Esophagus muscularis mucosa (tissue), 4 donors: Measurements from ENCODE around the gene DLL1. TPM values are rescaled to one million over a fixed set of nuclear protein-coding genes. Genes with fewer than 3 reads are reported as not detected.
A peak's percentile ranks its signal among the peaks of the same experiment; 100 is the strongest.
"Not testable (repeated sequence)": the region's sequence is repeated elsewhere in the genome, so short reads cannot be mapped to it uniquely, and the experiment has no call there.

Source experiments
- DNase-seq: peaks from one replicate; pipeline ENCODE4 v3.0.0-alpha.2; 2017; ENCODE audit errors: extremely low spot score
- H3K27ac ChIP-seq, 4 donors: fragments of 200-600 bp; sonication (generic); replicated peaks in 1 of 4; 1 replicate in 3 of 4; 2 replicates in 1 of 4; pipeline ENCODE4 v1.5.1; 2016 to 2019; ENCODE audit warnings: mild to moderate bottlenecking in 1 of 4
- H3K27me3 ChIP-seq, 4 donors: fragments of 200-600 bp; sonication (generic); one replicate each; pipeline versions ENCODE4 v1.5.1 to v1.6.0; 2016 to 2019
- H3K36me3 ChIP-seq, 4 donors: fragments of 200-600 bp; sonication (generic); one replicate each; pipeline ENCODE4 v1.5.1; 2016 to 2019
- H3K4me1 ChIP-seq, 4 donors: fragments of 200-600 bp; sonication (generic); one replicate each; pipeline ENCODE4 v1.5.1; 2016 to 2019
- H3K4me3 ChIP-seq, 4 donors: fragments of 200-600 bp; sonication (generic); 1 replicate in 2 of 4; 2 replicates in 2 of 4; pipeline ENCODE4 v1.5.1; 2016 to 2019; ENCODE audit warnings: mild to moderate bottlenecking in 4 of 4, moderate library complexity in 1 of 4
- H3K9me3 ChIP-seq, 4 donors: fragments of 200-600 bp; sonication (generic); 1 replicate in 3 of 4; 2 replicates in 1 of 4; pipeline ENCODE4 v1.5.1; 2016 to 2019
- CTCF ChIP-seq, 3 experiments: fragments of 200-600 bp in 2 of 3; fragments of 450-650 bp in 1 of 3; sonication (generic) in 2 of 3; IDR thresholded peaks; one replicate each; pipeline ENCODE4 v1.5.1; 2017 to 2019; ENCODE audit warnings: antibody characterized with exemption in 3 of 3, mild to moderate bottlenecking in 2 of 3, moderate library complexity in 1 of 3
- EP300 ChIP-seq: sonication (generic); formaldehyde crosslinking; IDR thresholded peaks from one replicate; pipeline ENCODE4 v1.6.1; 2017; ENCODE audit warnings: antibody characterized with exemption
- POLR2A ChIP-seq: fragments of 450-650 bp; IDR thresholded peaks from one replicate; pipeline ENCODE4 v1.6.1; 2017; ENCODE audit warnings: antibody characterized with exemption, moderate library complexity, mild to moderate bottlenecking, low read depth
- POLR2AphosphoS5 ChIP-seq, 2 donors: sonication (generic); formaldehyde crosslinking; IDR thresholded peaks; one replicate each; pipeline ENCODE4 v1.6.1; 2017; ENCODE audit warnings: antibody characterized with exemption in 2 of 2
- WGBS: methylation state at CpG from one replicate; pipeline ENCODE4 v1.1.5; 2018; 5-methylcytosine and 5-hydroxymethylcytosine counted together
- intact Hi-C: fragments of 100-400 bp; cut with DNase I; formaldehyde crosslinking; loops from one replicate; pipeline ENCODE4 v1.15.1; 2023
- total RNA-seq, 4 donors: library from RNA; depleted of rRNA; stranded (reverse); fragments of >200 nt; gene quantifications; one replicate each; pipeline versions ENCODE4 v1.1.0 to v1.2.1, GENCODE V29; 2016

The DLL1 gene
- total RNA-seq, 4 donors from 2014 or later = 3.7 to 8.8 (median 6.6) TPM

GRCh38 chr6:170268216-170269129 is 22.4 kb downstream of the DLL1 start:
- no peak for DNase-seq
- Histone ChIP-seq H3K27me3 (no peaks in the 10 kb centered on the region), H3K4me1 (peaks cover 0 to 7% (median 2%) of the 10 kb centered on the region in 4 donors), H3K36me3 (no peaks in the 10 kb centered on the region), H3K27ac (no peak overlapping the region), H3K9me3 (no peaks in the 10 kb centered on the region), H3K4me3 (no peak overlapping the region)
- no peak for TF ChIP-seq CTCF (IDR thresholded peaks at IDR 0.05)
- no peak for TF ChIP-seq POLR2AphosphoS5 (IDR thresholded peaks at IDR 0.05)
- TF ChIP-seq EP300 = no peak
- WGBS = 88% methylated on average over 19 of the region's 22 CpGs
- intact Hi-C loops = no loop called here

GRCh38 chr6:170267688-170268087 is 23.2 kb downstream of the DLL1 start:
- DNase-seq = no peak
- Histone ChIP-seq H3K9me3 (no peaks in the 10 kb centered on the region), H3K4me3 (no peak overlapping the region), H3K27me3 (peaks cover 0 to 2% (median 0%) of the 10 kb centered on the region in 4 donors), H3K36me3 (no peaks in the 10 kb centered on the region), H3K4me1 (peaks cover 0 to 7% (median 2%) of the 10 kb centered on the region in 4 donors), H3K27ac (no peak overlapping the region)
- WGBS = 91% methylated on average over 12 of the region's 14 CpGs
- intact Hi-C loops = no loop called here
- no peak for TF ChIP-seq POLR2A
- no peak for TF ChIP-seq CTCF (IDR thresholded peaks at IDR 0.05)
- no peak for TF ChIP-seq EP300
- TF ChIP-seq POLR2AphosphoS5 (IDR thresholded peaks at IDR 0.05) = no peak

GRCh38 chr6:170266061-170266825 is 24.6 kb downstream of the DLL1 start:
- Histone ChIP-seq H3K4me3 (no peak overlapping the region), H3K4me1 (peaks cover 0 to 7% (median 2%) of the 10 kb centered on the region in 4 donors), H3K36me3 (no peaks in the 10 kb centered on the region), H3K9me3 (no peaks in the 10 kb centered on the region), H3K27ac (no peak overlapping the region), H3K27me3 (peaks cover 0 to 12% (median 0%) of the 10 kb centered on the region in 4 donors)
- intact Hi-C loops = no loop called here
- no peak for DNase-seq
- TF ChIP-seq EP300 (no peak), POLR2A (no peak), CTCF (IDR thresholded peaks at IDR 0.05) (no peak), POLR2AphosphoS5 (IDR thresholded peaks at IDR 0.05) (peak in 1 of 2 donors; percentile 40)
- 50% methylated on average over 10 of the region's 18 CpGs for WGBS

- H3K9me3 ChIP-seq = no peaks in the 10 kb centered on the region
- TF ChIP-seq POLR2A (no peak), CTCF (IDR thresholded peaks at IDR 0.05) (no peak), EP300 (no peak)
- no peak overlapping the region for H3K4me3 ChIP-seq
- WGBS = 83% methylated on average over 22 of the region's 22 CpGs
- no peak overlapping the region for H3K27ac ChIP-seq
- H3K36me3 ChIP-seq = no peaks in the 10 kb centered on the region
- intact Hi-C loops = no loop called here
- peaks cover 0 to 7% (median 2%) of the 10 kb centered on the region in 4 donors for H3K4me1 ChIP-seq
- peaks cover 0 to 12% (median 0%) of the 10 kb centered on the region in 4 donors for H3K27me3 ChIP-seq
- DNase-seq = no peak
Measured at GRCh38 chr6:170265655-170266054, 25.2 kb downstream of the DLL1 start.

GRCh38 chr6:170264644-170265043 is 26.2 kb downstream of the DLL1 start:
- intact Hi-C loops, H3K4me3 ChIP-seq, H3K27ac ChIP-seq, DNase-seq, H3K4me1 ChIP-seq, H3K9me3 ChIP-seq, H3K36me3 ChIP-seq: not testable (repeated sequence)
- 75% methylated on average over 6 of the region's 12 CpGs for WGBS
- peaks cover 0 to 12% (median 0%) of the 10 kb centered on the region in 4 donors for H3K27me3 ChIP-seq
